Measurements from ENCODE around the gene C3orf20.
A peak's percentile ranks its signal among the peaks of the same experiment; 100 is the strongest.

GRCh38 chr3:14725013-14725412 is 50.1 kb downstream of the C3orf20 start:
- TF ChIP-seq EZH2 (IDR thresholded peaks at IDR 0.05; ENCODE audit: insufficient read depth, poor library complexity, severe bottlenecking) (no peak), EZH2phosphoT487 (IDR thresholded peaks at IDR 0.05; ENCODE audit: insufficient read depth, low read depth) (peak; percentile 94)

Measured in GM23248 (cell line).